Measurements from ENCODE around the gene TMOD1. TPM values are rescaled to one million over a fixed set of nuclear protein-coding genes. Genes with fewer than 3 reads are reported as not detected.
A peak's percentile ranks its signal among the peaks of the same experiment; 100 is the strongest.
"Not testable (repeated sequence)": the region's sequence is repeated elsewhere in the genome, so short reads cannot be mapped to it uniquely, and the experiment has no call there.

TMOD1 gene
- total RNA-seq: 1 to 10 TPM; 3.8 to 5.4 TPM

DNA sequence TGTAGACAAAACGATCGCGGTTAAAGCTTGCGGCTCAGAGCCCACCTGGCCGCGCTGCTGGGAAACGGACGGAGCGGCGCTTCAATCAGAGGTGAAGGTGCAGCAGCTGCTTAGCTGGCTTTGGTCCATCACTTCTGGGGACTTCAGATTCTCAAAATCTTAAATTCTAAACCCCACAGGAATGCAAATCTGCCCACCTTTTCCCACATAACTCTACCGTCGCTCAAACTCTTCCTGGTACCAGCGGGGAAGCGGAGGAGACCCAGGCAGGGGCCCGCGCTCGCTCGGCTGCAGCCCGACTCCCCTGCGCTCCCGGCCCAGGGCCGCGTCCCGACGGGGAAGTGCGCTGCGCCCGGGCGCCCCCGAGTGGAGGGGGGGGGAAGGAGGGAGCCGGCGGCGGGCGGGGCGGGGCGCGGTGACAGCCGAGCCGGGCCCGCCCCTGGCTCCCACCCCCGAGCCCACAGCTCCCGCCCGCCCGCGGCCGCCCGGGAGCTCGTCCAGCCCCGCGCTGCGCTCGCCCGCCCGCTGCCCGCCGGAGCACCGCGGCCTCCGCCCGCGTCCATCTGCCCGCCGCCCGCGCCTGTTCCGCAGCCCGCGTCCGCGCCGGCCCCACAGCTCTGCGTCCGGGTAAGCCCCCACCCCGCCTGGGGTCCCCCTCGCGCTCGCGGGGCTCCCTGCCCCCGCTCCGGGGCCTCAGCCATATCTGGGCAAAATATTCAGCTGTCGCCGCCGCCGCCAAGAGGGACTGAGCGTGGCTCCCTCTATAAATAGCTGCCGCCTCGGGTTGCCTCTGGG is at the start of gene TMOD1:
Gene TMOD1 (plus strand): TSS at position 490 of the 795 bp plus-strand sequence. CDS start 22,523 bp downstream, outside the sequence.
- DNase-seq: peak; percentile 54 to 63
- peak within 1 kb of the TSS; percentile 80 to 90 for H3K4me3 Mint-ChIP-seq
- peaks cover 2 to 4% of the 10 kb centered on the region in 2 donors for H3K36me3 Mint-ChIP-seq (ENCODE audit: insufficient read depth in 2 of 2)
- no peaks in the 10 kb centered on the region for H3K9me3 Mint-ChIP-seq
- ATAC-seq (replicated peaks in 1 of 2): peak; percentile 78 to 81
- peaks cover 20% of the 10 kb centered on the region for H3K27me3 Mint-ChIP-seq (ENCODE audit: low read depth)
- peaks cover 22% of the 10 kb centered on the region for H3K4me1 Mint-ChIP-seq (ENCODE audit: low read depth)
- H3K27ac Mint-ChIP-seq: no peak within 1 kb of the TSS

DNA sequence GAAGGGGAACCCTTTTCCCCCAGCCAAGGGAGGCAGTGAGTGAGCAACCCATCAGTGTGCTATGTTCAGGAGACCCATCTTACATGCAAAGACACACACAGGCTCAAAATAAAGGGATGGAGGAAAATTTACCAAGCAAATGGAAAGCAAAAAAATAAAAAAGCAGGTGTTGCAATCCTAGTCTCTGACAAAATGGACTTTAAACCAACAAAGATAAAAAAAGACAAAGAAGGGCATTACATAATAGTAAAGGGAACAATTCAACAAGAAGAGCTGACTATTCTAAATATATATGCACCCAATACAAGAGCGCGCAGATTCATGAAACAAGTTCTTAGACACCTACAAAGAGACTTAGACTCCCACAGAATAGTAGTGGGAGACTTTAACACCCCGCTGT is 47.9 kb upstream of the TMOD1 start:
- not testable (repeated sequence) for ATAC-seq (replicated peaks in 1 of 2); H3K9me3 Mint-ChIP-seq; H3K4me1 Mint-ChIP-seq (ENCODE audit: low read depth); H3K36me3 Mint-ChIP-seq (ENCODE audit: insufficient read depth in 2 of 2); H3K27me3 Mint-ChIP-seq (ENCODE audit: low read depth); H3K4me3 Mint-ChIP-seq; H3K27ac Mint-ChIP-seq; DNase-seq

DNA sequence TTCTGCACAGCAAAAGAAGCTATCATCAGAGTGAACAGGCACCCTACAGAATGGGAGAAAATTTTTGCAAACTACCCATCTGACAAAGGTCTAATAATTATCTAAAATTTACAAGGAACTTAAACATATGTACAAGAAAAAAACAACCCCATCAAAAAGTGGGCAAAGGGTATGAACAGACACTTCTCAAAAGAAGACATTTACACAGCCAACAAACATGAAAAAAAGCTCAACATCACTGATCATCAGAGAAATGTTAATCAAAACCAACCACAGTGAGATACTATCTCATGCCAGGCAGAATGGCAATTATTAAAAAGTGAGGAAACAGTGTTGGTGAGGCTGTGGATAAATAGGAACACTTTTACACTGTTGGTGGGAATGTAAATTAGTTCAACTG is 44.6 kb upstream of the TMOD1 start:
- DNase-seq; H3K36me3 Mint-ChIP-seq (ENCODE audit: insufficient read depth in 2 of 2); H3K27ac Mint-ChIP-seq; H3K4me1 Mint-ChIP-seq (ENCODE audit: low read depth); H3K27me3 Mint-ChIP-seq (ENCODE audit: low read depth); H3K4me3 Mint-ChIP-seq; ATAC-seq (replicated peaks in 1 of 2); H3K9me3 Mint-ChIP-seq: not testable (repeated sequence)

DNA sequence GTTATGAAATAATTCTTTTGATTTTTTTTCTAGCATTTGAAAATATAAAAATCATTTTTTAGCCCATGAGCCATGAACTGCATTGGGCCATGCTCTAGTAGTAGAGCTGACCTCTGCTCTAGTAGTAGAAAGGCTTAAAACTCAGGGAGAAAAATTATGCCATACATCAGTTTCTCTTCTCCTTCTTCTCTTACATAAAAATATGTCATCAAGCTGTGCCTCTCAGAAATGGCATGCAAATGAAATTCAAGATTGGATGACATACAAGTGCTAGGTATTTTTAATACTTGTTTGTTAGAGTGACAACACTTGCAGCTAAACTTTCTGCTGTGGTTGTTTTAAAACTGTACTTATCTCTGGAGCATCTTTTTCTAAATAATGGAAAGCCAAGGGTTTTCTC is 42.1 kb upstream of the TMOD1 start:
- Mint-ChIP-seq H3K27ac (no peak overlapping the region), H3K27me3 (ENCODE audit: low read depth) (no peaks in the 10 kb centered on the region)

DNA sequence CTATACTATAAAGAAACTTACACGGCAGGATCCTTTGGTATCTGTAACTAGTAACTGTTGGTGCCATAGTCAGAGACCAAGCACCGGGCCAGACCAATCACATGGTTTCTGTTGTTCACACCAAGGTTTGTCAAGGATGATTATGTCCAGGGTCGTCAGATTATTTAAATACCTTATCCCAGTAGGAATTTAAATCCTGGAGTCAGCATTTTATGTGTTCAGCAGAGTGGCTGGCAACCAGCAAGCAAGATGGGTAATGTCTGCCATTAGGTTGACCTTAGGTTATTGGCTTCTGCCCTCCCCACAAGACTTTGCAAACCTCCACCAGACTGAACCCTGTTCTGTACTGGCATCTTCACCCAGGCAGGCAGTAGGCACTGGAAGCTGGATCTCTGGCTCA is 39.3 kb upstream of the TMOD1 start:
- Mint-ChIP-seq H3K27me3 (ENCODE audit: low read depth) (no peaks in the 10 kb centered on the region), H3K9me3 (no peaks in the 10 kb centered on the region), H3K27ac (no peak overlapping the region), H3K4me3 (no peak overlapping the region), H3K36me3 (ENCODE audit: insufficient read depth in 2 of 2) (no peaks in the 10 kb centered on the region), H3K4me1 (ENCODE audit: low read depth) (no peaks in the 10 kb centered on the region)
- no peak for DNase-seq
- ATAC-seq (replicated peaks in 1 of 2): no peak

More for the DNA sequence above, 42.1 kb upstream of the TMOD1 start:
- no peak for ATAC-seq (replicated peaks in 1 of 2)
- no peak for DNase-seq
- Mint-ChIP-seq H3K4me3 (no peak overlapping the region), H3K36me3 (ENCODE audit: insufficient read depth in 2 of 2) (peaks cover 0 to 4% of the 10 kb centered on the region in 2 donors), H3K4me1 (ENCODE audit: low read depth) (no peaks in the 10 kb centered on the region), H3K9me3 (peaks cover 1 to 5% of the 10 kb centered on the region in 2 donors)

DNA sequence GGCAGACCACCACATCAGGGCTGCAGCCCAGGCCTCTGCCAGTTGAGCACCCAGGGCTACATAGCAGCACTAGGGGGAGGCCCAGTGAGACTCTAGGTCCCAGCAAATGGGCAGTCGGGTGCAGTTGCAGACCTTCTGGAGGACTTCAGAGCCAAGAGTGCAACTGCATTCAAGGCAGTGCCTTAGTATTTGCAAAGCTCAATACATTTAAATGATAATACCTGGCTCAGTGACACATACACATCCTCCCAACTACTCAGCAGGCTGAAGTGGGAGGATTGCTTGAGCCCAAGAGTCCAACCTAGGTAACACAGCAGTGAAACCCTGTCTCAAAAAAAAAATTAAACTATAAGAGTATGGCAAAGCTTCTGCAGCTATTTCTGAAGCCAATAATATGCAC is 38.6 kb upstream of the TMOD1 start:
- Mint-ChIP-seq H3K27ac (no peak overlapping the region), H3K4me1 (ENCODE audit: low read depth) (no peaks in the 10 kb centered on the region), H3K4me3 (no peak overlapping the region), H3K9me3 (no peaks in the 10 kb centered on the region), H3K27me3 (ENCODE audit: low read depth) (no peaks in the 10 kb centered on the region), H3K36me3 (ENCODE audit: insufficient read depth in 2 of 2) (no peaks in the 10 kb centered on the region)
- ATAC-seq (replicated peaks in 1 of 2): no peak
- no peak for DNase-seq

DNA sequence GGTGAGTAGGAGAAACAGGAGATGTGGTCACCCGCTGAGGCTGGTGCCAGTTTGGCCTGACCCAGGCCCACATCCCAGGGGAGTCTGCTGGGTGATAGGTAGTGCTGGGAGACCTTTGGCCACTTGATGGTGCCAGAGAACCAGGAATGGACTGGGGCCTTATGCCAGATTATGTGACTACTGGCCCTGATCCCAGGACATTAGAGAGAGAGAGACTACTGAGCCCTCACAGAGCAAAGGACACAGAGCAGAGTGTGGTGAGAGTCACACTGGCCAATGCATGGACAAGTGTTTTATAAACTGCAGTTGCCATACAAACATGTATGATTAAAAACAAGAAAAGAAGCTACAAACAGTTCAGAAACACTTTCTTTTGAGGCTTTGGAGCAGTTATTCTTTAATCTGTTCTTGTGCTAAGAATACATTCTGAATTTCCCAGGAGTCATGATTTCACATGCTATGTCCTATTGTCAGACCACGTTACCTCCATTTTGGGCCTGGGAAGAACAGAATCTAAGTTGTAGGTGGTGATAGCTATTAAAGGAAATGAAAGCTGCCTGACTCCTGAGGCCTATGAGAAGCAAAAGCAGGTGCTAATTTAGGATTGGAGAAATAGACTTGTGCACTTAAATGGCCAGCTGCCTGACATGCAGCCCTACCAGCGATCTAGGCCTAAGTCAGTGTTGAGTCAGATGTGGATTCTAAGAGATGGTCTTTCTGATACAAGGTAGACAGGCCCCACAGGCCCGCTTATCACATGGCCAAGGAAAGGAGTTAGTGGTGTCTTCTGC is 32.6 kb upstream of the TMOD1 start:
- H3K36me3 Mint-ChIP-seq (ENCODE audit: insufficient read depth in 2 of 2): no peaks in the 10 kb centered on the region
- H3K4me3 Mint-ChIP-seq: no peak overlapping the region
- H3K27me3 Mint-ChIP-seq (ENCODE audit: low read depth): no peaks in the 10 kb centered on the region
- peak; percentile 82 to 87 for ATAC-seq (replicated peaks in 1 of 2)
- H3K9me3 Mint-ChIP-seq: no peaks in the 10 kb centered on the region
- peak; percentile 50 to 53 for DNase-seq
- no peak overlapping the region for H3K27ac Mint-ChIP-seq
- no peaks in the 10 kb centered on the region for H3K4me1 Mint-ChIP-seq (ENCODE audit: low read depth)

DNA sequence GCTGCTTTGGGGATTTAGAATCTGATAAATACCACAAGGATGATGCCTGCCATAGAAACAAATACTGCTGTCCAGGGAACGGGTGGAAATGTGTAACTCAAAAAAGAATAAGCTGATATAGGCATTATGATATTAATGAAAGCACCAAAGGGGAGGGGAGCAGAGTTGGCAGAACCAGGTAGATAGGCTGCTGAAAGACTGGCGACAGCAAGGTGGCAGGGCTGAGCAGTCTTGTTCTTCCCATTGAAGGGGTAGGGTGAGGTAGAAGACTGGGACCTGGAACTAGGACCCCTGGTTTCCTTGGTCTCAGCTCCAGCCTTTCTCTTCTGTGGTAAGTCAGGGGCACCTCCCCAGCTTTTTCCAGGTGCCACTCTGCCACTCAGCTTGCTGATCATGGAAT is 31.4 kb upstream of the TMOD1 start:
- no peak for ATAC-seq (replicated peaks in 1 of 2)
- no peaks in the 10 kb centered on the region for H3K27me3 Mint-ChIP-seq (ENCODE audit: low read depth)
- peak in 1 of 2 donors; percentile 2 for DNase-seq
- no peak overlapping the region for H3K27ac Mint-ChIP-seq
- no peaks in the 10 kb centered on the region for H3K36me3 Mint-ChIP-seq (ENCODE audit: insufficient read depth in 2 of 2)
- no peaks in the 10 kb centered on the region for H3K4me1 Mint-ChIP-seq (ENCODE audit: low read depth)
- H3K9me3 Mint-ChIP-seq: no peaks in the 10 kb centered on the region
- no peak overlapping the region for H3K4me3 Mint-ChIP-seq

DNA sequence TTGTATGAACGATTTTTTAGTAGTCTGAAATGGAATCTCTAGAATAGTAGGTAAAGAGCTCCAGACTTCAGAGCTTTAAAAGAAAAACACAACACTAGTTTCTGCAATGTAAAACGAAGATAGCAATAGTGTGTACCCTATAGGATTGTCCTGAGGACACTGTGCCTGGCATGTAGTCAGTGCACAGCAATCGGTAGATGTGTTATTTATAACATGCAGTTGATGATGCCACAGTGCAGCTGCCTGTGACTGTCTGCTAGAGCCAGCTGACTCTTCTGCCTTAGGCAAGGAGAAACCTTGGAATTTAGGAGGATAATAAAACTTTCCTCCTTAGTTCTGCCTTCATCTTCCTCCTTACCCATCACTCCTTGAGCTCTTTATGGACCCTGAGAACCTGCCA is 27.7 kb upstream of the TMOD1 start:
- Mint-ChIP-seq H3K4me1 (ENCODE audit: low read depth) (no peaks in the 10 kb centered on the region), H3K4me3 (no peak overlapping the region), H3K27me3 (ENCODE audit: low read depth) (no peaks in the 10 kb centered on the region), H3K9me3 (no peaks in the 10 kb centered on the region), H3K36me3 (ENCODE audit: insufficient read depth in 2 of 2) (no peaks in the 10 kb centered on the region), H3K27ac (no peak overlapping the region)
- DNase-seq (no peak), ATAC-seq (replicated peaks in 1 of 2) (no peak)

DNA sequence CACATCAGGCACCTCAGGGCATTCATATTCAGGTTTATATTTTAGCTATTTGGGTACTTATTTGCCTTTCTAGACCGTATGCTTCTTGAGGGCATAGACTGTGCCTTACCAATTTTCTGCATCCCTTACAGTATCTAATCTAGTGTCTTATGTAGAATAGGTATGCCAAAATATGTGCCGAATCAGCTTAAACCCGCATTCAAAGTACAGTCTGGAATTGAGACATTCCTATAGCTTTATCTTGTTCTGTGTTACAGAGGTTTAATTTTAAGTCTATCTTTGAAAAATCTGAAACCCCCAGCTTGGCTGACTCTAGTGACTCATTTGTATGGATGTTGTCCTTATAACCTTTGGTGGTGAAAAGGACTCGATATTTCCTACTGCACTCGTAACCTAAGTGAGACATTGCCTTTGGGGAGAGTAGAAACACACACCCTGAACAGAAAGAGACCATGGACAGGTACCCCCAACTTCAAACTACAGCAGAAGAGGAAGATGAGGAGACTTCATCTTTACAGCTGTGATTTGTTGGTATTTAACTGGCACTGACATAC is 27.0 kb upstream of the TMOD1 start:
- H3K9me3 Mint-ChIP-seq: no peaks in the 10 kb centered on the region
- H3K36me3 Mint-ChIP-seq (ENCODE audit: insufficient read depth in 2 of 2): no peaks in the 10 kb centered on the region
- DNase-seq (no peak), ATAC-seq (replicated peaks in 1 of 2) (no peak)
- H3K4me3 Mint-ChIP-seq: no peak overlapping the region
- H3K4me1 Mint-ChIP-seq (ENCODE audit: low read depth): no peaks in the 10 kb centered on the region
- no peaks in the 10 kb centered on the region for H3K27me3 Mint-ChIP-seq (ENCODE audit: low read depth)
- H3K27ac Mint-ChIP-seq: no peak overlapping the region

DNA sequence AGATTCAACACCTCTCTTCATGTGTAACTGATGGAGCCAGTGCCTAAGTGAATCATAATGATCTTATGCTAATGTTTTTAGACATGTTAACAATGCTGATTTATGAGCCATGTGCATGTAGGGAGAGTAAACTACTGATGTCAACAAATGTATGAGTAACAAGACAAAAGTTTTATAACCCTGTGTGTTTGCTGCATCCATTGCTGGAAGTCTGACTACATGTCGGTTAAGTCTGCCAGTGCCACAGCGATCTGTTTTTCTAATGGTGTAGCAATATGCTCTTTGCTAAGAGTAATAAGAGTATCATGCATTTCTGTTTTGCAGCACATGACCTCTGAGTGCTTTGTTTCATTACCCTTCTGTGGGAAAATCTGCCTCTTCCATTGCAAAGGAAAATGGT is 26.4 kb upstream of the TMOD1 start:
- Mint-ChIP-seq H3K27ac (no peak overlapping the region), H3K36me3 (ENCODE audit: insufficient read depth in 2 of 2) (no peaks in the 10 kb centered on the region), H3K27me3 (ENCODE audit: low read depth) (no peaks in the 10 kb centered on the region), H3K4me1 (ENCODE audit: low read depth) (no peaks in the 10 kb centered on the region), H3K4me3 (no peak overlapping the region), H3K9me3 (no peaks in the 10 kb centered on the region)
- DNase-seq (no peak), ATAC-seq (replicated peaks in 1 of 2) (no peak)

DNA sequence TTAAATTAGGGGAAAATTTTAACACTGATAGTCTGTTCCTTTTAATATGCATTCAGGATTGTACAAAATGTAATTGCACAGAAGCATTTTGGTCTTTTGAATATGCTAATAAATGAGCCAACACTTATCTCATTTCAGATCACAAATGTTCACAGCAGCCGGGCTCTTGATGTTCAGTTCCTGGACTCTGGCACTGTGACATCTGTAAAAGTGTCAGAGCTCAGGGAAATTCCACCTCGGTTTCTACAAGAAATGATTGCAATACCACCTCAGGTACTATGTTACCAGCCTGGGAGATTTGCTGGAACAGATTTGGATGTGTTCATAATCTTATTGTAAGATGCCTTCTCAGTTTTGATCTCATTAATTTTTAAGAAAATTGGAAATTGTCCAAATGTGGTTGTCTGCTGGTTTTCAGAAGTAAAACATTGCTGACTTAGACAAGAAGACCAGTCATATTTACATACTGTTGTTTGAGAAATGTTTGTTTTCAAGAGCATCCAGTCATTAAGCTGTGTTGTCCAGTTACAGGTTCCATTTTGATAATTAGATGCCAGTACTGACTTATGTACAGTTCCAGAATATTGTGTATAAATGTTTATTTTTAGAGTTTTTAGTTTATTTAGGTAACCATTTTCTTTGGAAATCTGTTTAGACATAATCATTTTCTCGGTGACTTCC is 23.0 kb upstream of the TMOD1 start:
- no peaks in the 10 kb centered on the region for H3K27me3 Mint-ChIP-seq (ENCODE audit: low read depth)
- H3K27ac Mint-ChIP-seq: no peak overlapping the region
- no peaks in the 10 kb centered on the region for H3K4me1 Mint-ChIP-seq (ENCODE audit: low read depth)
- peaks cover 2 to 4% of the 10 kb centered on the region in 2 donors for H3K36me3 Mint-ChIP-seq (ENCODE audit: insufficient read depth in 2 of 2)
- no peaks in the 10 kb centered on the region for H3K9me3 Mint-ChIP-seq
- no peak overlapping the region for H3K4me3 Mint-ChIP-seq
- ATAC-seq (replicated peaks in 1 of 2): no peak
- no peak for DNase-seq

Measured in activated T-cell treated with anti-CD3 and anti-CD28 coated beads, Interleukin-2, amount 50 U/mL, for 72 hours (primary cell).